Measurements from ENCODE around the gene KRTAP9-2. TPM values are rescaled to one million over a fixed set of nuclear protein-coding genes. Genes with fewer than 3 reads are reported as not detected.

Gene KRTAP9-2
- polyA plus RNA-seq, 1 donor (not counting 4 experiments of a cell fraction or from before 2014, with no cell fraction given): not detected

GRCh38 chr17:41212524-41213169 is 13.8 kb upstream of the KRTAP9-2 start:
- H3K27ac ChIP-seq (ENCODE audit: control insufficient read depth, insufficient read depth, low read length): no peak overlapping the region
- no peak for DNase-seq (ENCODE audit: low read depth, low spot score)

DNA sequence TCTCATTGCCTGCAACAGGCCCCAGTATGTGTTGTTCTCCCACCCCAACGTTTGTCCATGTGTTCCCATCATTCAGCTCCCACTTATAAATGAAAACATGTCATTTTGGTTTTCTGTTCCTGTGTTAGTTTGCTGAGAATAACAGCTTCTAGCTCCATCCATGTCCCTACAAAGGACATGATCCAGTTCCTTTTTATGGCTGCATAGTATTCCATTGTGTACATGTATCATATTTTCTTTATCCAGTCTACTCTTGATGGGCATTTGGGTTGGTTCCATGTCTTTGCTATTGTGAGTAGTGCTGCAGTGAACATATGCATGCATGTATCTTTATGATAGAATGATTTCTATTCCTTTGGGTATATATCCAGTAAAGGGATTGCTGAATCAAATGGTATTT is 10.8 kb upstream of the KRTAP9-2 start:
- Histone ChIP-seq H4K20me1 (ENCODE audit: control insufficient read depth, extremely low read depth, insufficient read depth, low read length) (no peaks in the 10 kb centered on the region), H3K27ac (ENCODE audit: control insufficient read depth, insufficient read depth, low read length) (no peak overlapping the region), H3K9me3 (ENCODE audit: control insufficient read depth, low read depth, low read length) (no peaks in the 10 kb centered on the region), H3K9ac (ENCODE audit: control insufficient read depth, extremely low read depth, insufficient read depth, low read length) (no peak overlapping the region), H3K4me2 (ENCODE audit: control insufficient read depth, extremely low read depth, insufficient read depth, low read depth, low read length) (no peak overlapping the region), H3K36me3 (ENCODE audit: control insufficient read depth in 2 of 2, extremely low read depth in 1 of 2, insufficient read depth in 2 of 2, low read length in 2 of 2) (no peaks in the 10 kb centered on the region), H3K79me2 (ENCODE audit: control insufficient read depth, insufficient read depth, low read length) (no peaks in the 10 kb centered on the region), H3K4me3 (ENCODE audit: control insufficient read depth in 2 of 3, extremely low read depth in 1 of 3, insufficient read depth in 2 of 3, low read depth in 1 of 3, low read length in 3 of 3) (no peak overlapping the region), H3K9me1 (ENCODE audit: control insufficient read depth, extremely low read depth, insufficient read depth, low read length) (no peaks in the 10 kb centered on the region), H3K27me3 (ENCODE audit: control insufficient read depth, extremely low read depth, insufficient read depth, low read length) (no peaks in the 10 kb centered on the region), H3K4me1 (ENCODE audit: control insufficient read depth, extremely low read depth, insufficient read depth, low read length) (no peaks in the 10 kb centered on the region), H2AFZ (ENCODE audit: control insufficient read depth, low read length) (no peak overlapping the region)
- DNase-seq (ENCODE audit: low read depth, low spot score): no peak
- no peak for TF ChIP-seq EZH2 (IDR thresholded peaks at IDR 0.05; ENCODE audit: low read length)
- no peak for TF ChIP-seq CTCF (optimal IDR thresholded peaks at IDR 0.05 in 1 of 3, IDR thresholded peaks at IDR 0.05 in 1 of 3, conservative IDR thresholded peaks at IDR 0.05 in 1 of 3; ENCODE audit: extremely low read depth in 1 of 3, insufficient read depth in 2 of 3, low read length in 3 of 3)
- dilution Hi-C loops (cut with MboI; ENCODE audit: extremely low pct_ligation_motif_present, low sequenced_read_pairs): no loop called here
- FAIRE-seq: no peak

More at GRCh38 chr17:41212524-41213169, 13.8 kb upstream of the KRTAP9-2 start:
- Histone ChIP-seq H3K36me3 (ENCODE audit: control insufficient read depth in 2 of 2, extremely low read depth in 1 of 2, insufficient read depth in 2 of 2, low read length in 2 of 2) (no peaks in the 10 kb centered on the region), H3K9me3 (ENCODE audit: control insufficient read depth, low read depth, low read length) (no peaks in the 10 kb centered on the region), H3K27me3 (ENCODE audit: control insufficient read depth, extremely low read depth, insufficient read depth, low read length) (no peaks in the 10 kb centered on the region), H3K79me2 (ENCODE audit: control insufficient read depth, insufficient read depth, low read length) (no peaks in the 10 kb centered on the region), H3K9ac (ENCODE audit: control insufficient read depth, extremely low read depth, insufficient read depth, low read length) (no peak overlapping the region), H3K4me2 (ENCODE audit: control insufficient read depth, extremely low read depth, insufficient read depth, low read depth, low read length) (no peak overlapping the region), H3K9me1 (ENCODE audit: control insufficient read depth, extremely low read depth, insufficient read depth, low read length) (no peaks in the 10 kb centered on the region), H3K4me1 (ENCODE audit: control insufficient read depth, extremely low read depth, insufficient read depth, low read length) (no peaks in the 10 kb centered on the region), H4K20me1 (ENCODE audit: control insufficient read depth, extremely low read depth, insufficient read depth, low read length) (no peaks in the 10 kb centered on the region), H3K4me3 (ENCODE audit: control insufficient read depth in 2 of 3, extremely low read depth in 1 of 3, insufficient read depth in 2 of 3, low read depth in 1 of 3, low read length in 3 of 3) (no peak overlapping the region), H2AFZ (ENCODE audit: control insufficient read depth, low read length) (no peak overlapping the region)
- dilution Hi-C loops (cut with MboI; ENCODE audit: extremely low pct_ligation_motif_present, low sequenced_read_pairs): no loop called here
- TF ChIP-seq EZH2 (IDR thresholded peaks at IDR 0.05; ENCODE audit: low read length) (no peak), CTCF (optimal IDR thresholded peaks at IDR 0.05 in 1 of 3, IDR thresholded peaks at IDR 0.05 in 1 of 3, conservative IDR thresholded peaks at IDR 0.05 in 1 of 3; ENCODE audit: extremely low read depth in 1 of 3, insufficient read depth in 2 of 3, low read length in 3 of 3) (no peak)
- no peak for FAIRE-seq

All from keratinocyte (primary cell).